ENCODE measurements around the gene PARP9.
A peak's percentile ranks its signal among the peaks of the same experiment; 100 is the strongest.
"Not testable (repeated sequence)": the region's sequence is repeated elsewhere in the genome, so short reads cannot be mapped to it uniquely, and the experiment has no call there.

The PARP9 gene

DNA sequence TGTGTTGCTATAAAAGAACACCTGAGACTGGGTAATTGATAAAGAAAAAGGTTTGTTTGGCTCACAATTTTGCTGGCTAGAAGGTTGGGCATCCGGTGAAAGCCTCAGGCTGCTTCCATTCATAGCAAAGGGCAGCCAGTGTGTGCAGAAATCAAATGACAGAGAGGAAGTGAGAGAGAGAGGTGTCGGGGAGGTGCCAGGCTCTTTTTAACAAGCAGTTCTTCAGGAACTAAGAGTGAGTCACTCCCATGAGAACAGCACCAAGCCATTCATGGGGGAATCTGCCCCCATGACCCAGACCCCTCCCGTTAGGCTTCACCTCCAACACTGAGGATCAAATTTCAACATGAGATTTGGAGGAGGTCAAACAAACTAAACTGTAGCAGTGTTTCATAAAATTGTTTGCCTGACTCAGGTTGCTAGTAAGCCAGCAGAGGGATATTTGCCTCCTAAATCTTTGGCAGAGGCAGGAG lies 8.9 kb upstream of the PARP9 start:
- no peak for FAIRE-seq

DNA sequence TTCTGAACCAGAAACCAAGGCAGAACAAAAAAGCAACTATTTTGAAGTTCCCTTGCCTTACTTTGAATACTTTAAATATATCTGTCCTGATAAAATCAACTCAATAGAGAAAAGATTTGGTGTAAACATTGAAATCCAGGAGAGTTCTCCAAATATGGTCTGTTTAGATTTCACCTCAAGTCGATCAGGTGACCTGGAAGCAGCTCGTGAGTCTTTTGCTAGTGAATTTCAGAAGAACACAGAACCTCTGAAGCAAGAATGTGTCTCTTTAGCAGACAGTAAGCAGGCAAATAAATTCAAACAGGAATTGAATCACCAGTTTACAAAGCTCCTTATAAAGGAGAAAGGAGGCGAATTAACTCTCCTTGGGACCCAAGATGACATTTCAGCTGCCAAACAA lies 4.7 kb upstream of the PARP9 start:
- no peak for FAIRE-seq

DNA sequence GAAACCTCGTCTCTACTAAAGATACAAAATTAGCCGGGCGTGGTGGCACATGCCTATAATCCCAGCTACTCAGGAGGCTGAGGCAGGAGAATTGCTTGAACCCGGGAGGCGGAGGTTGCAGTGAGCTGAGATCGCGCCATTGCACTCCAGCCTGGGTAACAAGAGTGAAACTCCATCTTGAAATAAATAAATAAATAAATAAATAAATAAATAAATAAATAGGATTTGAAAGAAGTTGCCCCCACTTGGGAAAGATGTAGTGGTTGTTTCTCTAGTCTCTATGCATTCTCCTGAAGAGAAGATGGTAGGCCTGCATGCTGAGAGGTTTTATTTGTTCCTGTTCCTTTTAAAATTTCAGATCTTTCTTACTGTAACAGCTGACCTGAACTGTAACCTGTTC lies 4.0 kb upstream of the PARP9 start:
- FAIRE-seq, result not testable (repeated sequence)

DNA sequence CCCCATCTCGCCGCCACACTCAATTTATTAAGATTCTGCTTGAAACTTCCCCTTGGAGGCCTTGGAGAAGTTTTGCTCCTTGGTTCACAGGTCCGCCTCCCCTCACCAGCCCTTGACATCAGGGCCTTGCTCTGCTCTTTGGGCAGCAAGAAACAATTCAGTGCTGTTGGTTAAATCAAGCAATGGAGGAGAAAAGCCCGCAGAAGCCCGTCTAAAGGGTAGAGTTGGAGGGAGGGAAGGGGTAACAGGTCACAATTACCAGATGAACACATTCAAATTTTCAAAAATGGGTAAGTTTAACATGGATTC lies 429 bp downstream of the PARP9 start:
- FAIRE-seq, result no peak

DNA sequence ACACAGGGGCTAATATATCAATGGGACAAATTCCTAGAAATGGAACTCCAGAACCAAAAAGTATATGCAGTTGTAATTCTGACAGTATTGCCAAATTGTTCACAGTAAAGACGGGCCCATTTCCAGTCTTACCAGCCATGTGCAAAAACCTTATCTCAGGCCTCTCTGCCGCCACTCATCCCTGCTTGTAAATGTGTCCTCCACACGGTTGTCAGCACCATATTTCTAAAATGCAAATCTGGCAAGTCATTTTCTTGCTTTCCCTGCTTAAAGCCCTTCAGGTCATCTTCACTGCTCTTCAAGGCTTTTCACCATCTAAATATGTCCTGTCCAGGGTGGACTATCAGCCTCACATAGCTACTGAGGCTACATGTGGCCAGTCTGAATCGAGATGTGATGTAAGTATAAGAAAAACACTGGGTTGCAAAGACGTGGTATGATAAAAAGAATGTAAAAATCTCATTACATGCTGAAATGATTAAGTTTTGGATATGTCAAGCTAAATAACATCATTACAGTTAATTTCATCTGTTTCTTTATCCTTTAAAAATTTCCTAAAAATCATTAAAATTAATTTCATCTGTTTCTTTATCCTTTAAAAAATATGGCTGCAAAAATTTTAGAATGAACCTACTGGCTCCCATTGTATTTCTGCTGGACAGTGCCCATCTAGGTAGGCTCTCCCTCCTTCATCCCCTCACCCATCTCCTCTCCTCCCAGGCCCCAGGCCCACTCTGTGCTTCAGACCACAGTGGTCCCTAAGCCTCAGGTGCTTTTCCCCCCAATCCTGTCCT lies 980 bp downstream of the PARP9 start:
- no peak for FAIRE-seq

DNA sequence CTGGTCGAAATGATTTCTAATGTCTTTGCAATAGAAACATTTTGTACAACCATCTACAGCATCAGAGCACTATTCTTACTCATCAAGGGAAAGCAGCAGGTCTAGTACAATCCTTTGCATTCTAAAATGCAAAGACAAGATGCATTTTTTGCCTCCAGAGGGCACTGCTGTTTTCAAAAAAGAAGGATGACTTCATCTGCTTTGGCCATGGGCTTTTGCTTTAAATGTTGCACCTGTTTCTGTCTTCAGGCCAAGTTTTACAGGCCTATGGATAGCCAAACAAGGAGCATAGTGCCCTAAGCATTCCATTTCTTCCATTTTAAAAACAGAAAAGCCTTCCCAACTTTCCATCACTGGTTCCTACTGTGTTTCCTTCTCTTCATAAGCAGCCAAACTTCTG lies 3.4 kb downstream of the PARP9 start:
- FAIRE-seq, result peak; percentile 89

DNA sequence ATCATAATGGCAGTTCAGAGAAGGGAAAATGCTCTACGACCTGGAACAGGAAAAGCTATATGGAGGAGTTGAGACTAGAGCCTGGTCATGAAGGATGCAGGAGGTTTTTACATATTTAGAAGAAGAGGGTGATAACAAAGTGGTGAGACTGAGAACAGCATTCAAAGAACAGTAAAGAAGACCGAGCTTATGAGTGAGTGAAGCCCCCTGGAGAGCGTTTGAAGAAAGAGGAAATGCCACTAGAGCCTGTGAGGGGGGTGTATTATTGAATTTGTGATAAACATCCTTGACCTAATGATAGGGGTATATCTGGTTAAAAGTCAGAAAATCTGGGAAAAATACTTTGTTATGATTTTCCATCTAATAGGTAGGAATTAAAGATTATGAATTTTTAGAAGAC lies 4.2 kb downstream of the PARP9 start:
- no peak for FAIRE-seq

DNA sequence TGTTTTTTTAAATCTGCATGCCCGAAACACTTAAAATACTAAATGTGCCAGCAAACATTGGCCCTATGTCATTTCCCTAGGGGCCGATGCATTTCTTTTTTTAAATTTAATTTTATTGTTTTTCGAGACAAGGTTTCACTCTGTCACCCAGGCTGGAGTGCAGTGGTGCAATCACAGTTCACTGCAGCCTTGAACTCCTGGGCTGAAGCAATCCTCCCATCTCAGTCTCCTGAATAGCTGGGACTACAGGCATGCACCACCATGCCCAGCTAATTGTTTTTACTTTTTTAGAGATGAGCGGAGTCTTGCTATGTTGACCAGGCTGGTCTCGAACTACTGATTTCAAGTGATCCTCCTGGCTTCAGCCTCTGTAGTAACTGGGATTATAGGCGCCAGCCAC lies 5.5 kb downstream of the PARP9 start:
- FAIRE-seq, result no peak

DNA sequence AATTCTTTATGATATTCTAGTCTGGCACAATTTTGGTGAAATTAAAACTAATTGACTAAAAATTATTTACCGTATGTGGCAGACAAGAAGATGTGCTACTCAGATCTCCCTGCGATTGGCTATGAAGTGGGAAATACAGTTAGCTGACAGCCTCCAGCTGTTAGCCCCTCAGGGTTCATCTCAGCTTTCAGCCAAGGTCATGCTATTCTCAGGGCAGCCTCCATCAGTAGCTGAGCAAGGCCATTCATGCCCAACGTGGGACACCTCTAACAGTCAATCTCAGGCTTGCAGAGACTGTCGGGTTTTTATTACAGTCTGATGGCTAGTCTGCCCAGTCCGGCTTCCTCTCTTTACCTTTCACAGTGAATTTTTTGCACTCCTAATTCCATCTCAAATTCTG lies 6.7 kb downstream of the PARP9 start:
- FAIRE-seq, result no peak

DNA sequence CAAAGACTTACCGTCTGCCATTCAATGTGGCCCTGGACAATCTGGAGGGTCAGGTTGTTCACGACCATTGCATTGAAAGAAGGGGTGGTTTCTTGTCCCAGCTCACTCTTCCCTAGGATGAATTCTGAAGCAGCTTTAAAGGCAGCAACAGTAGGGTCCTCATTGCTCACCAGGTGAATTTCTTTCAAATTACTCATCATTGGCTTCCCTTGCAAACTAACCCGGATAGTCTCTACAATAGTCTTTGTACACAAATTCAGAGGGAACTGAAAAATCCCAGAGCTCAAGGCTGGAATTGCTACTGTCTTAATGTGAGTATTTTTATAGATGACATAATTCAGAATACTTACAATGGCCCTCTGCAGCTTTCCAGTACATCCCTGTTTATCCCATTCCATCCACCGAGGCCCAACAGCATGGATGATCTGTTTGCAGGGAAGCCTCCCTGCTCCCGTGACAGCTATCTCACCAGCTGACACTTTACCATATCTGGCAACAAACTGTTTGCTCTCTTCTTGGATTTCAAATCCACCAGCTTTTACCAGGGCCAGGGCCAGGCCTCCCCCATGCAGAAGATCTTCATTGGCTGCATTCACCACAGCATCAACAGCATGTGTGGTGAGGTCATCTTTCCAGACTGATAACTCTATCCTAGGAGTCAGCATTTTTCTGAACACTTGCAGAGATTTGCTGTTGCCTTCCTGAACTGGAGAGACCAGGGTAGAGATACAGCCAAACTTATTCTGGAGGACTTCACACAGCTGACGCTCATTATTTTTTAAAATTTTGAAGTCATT lies 8.6 kb downstream of the PARP9 start:
- no peak for FAIRE-seq

DNA sequence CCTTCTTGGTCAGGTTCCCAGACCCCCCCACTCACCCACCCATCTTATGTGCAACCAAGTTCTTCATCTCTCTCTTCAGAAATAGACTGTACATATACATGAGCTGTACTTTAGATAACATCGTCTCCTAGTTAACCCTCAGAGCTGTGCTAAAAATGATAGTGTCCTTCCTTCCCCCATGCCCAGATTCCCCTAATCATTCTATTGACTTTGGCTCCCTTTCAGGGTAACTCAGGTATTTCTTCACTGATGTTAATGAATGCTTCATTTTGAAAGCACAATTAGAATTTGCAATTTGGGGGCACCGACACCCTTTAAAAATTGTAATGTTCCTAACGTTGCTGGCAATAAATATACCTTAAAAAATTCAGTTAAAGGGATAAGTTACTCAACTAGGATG lies 10.9 kb downstream of the PARP9 start:
- no peak for FAIRE-seq

DNA sequence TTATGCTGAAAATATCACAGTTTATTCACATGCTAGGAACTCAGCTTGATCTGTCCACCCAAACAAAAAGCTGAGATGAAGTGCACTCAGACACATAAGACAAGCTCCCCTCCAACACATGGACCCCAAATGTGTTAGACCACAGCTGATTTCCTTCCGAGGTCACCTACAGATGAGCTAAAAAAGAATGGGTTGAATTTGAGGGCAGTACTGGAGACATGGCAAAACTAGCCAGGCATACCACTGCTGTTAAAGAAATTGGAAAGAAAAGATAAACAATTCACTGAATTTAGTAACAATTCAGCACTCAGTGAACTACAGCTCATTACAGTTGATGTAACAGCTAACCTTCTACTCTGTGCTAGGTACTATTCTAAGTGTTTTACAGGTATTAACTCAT lies 15.5 kb downstream of the PARP9 start:
- no peak for FAIRE-seq

DNA sequence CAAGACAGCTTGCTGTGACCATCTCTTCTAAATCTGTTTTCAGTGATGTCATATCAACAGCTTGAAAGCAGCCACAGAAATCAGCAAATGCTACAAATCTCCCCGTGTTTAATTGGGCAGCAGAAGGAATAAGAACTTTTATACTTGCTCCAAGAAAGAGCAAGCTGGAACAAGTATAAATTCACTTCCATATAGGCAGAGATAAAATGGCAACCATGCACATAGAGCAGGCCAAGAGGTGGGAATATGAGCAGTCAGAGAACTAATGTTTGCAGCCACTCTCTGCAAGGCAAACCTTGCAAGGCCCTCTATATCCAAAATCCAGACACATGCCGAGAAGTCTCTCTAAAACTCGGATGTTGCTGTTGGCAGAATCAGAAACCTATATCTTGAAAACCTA lies 16.0 kb downstream of the PARP9 start:
- FAIRE-seq, result no peak

DNA sequence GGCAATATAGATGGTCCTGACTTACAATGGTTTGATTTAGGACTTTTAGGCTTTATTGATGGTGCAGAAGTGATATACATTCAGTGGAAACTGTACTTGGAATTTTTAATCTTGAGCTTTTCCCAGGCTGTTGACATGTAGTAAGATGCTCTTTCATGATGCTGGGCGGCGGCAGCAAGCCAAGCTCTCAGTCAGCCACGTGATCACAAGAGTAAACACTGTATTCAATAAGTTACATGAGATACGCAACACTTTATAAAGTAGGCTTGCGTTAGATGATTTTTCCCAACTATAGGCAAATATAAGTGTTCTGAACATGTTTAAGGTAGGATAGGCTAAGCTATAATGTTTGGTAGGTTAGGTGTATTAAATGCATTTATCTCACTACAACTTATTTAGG lies 17.9 kb downstream of the PARP9 start:
- no peak for FAIRE-seq

DNA sequence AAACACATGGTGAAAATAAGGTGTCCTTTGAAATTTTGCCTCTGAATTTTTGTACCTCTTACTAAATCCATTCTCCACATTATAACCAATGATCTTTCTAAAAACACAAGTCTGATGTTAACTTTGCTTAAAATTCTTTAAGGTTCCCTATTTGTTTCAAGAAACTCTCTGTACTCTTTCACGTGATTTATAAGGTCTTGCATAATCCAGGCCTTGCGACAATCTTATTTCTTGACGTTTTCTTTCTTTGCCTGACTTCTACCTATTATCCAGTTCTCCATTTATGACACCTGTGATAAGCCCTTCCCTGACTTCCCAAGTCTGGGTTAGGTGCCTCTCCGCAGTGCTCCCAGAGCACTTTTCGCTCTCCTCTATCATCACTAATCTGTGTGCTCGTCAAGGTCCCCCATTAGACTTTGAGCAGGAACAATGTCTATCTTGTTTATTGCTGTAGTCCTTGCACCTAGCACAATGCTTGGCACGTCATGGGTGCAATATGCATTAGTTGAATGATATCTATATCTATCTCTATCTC lies 25.1 kb downstream of the PARP9 start:
- no peak for FAIRE-seq

DNA sequence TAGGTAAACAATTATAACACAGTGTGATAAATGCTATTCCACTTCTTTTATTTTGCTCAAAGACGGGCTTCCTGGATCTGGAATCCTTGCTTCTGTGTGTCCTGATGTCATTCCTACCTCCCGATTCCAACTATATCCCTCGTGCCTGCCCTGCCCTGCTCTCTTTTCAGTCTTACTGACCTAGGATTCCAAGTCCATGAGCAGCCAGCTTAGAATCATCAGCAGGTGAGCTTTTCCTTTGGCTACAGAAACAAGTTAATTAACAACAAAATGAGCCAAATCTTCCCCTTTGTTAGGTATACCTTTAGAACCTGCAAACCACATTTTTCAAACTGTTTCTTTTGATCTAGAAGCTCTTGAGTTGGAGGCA lies 27.5 kb downstream of the PARP9 start:
- no peak for FAIRE-seq

DNA sequence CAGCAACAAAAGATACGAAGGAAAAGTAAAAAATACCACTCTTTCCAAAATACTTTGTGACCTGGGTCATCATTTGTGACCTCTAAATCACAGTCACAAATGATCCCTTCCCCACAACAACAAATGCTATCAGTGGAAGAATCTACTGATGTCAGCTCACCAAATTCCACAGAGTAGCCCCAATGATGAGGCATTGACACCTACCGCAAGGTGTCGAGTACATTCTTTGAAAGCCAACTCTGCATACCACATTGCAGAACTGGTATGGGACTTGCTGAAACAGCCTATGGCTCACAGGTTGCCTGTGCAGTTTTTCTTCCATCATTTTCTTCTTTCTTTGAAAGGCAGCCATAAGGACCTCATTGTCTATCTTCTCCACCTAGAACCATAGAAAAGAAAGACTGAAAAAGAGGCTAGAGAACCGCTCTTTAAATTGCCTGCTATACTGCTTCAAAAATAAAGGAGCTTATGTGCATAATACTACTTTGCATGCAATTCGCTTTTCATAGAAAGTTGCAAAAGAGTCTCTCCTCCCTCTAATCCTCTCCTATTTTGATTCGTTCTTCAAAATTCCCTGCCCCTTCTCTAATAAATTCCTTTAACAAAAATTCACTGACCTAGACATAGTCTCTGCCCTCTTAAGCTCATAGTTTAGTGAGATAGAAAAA lies 28.0 kb downstream of the PARP9 start:
- FAIRE-seq, result no peak

DNA sequence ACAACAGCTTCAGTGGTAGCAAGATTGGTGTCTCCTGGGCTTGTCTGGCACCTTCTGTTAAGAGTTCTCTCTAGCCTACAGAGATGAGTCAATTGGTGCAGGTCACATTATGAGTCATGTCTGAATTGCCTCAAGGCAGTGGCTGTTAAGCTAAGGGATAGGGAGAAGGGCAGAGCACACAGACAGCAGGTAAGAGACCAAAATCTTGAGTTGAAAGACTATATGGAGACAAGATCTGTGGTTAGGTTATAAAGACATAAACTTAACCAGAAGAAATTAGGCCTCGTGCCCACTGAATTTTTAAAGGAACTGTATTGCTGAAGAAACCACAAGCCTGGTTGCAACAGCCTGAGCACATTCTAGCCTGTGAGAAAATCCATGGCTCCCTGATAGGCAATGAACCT lies 30.2 kb downstream of the PARP9 start:
- no peak for FAIRE-seq

DNA sequence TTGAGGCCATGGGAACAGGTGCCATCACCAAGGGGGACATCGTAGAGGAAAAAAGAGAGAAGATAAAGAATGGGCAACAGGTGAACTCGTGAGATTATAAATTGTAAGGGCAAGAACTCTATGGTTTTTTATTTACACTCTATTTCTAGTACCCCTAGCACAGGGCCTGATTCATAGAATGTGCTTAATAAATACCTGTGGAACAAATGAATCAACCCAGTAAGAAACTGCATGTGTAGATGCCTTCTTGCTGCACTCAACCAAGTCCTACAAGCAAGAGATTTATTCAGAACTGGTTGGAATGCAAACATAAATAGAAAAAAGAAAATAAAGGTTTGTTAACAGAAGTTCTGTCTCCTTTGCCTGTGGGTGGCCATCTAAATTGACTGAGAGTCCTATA lies 30.6 kb downstream of the PARP9 start:
- FAIRE-seq, result no peak

DNA sequence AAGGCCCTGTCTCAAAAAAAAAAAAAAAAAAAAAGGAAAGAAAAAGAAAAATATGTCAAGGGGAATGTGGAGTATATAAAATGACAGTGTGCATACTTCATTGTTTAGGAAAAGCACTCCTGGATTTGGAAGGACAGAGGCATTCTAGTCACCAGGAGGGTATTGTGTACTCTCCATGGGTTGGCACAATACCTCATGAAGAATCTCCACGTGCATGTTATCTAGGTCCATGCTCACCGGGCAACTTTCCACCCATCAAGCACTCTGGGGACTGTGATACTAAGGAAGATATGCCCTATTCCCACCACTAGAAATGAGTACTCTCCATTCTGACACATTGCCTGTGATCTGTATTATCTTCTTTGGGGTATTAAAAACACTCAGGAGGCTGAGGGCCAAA lies 33.9 kb downstream of the PARP9 start:
- no peak for FAIRE-seq

DNA sequence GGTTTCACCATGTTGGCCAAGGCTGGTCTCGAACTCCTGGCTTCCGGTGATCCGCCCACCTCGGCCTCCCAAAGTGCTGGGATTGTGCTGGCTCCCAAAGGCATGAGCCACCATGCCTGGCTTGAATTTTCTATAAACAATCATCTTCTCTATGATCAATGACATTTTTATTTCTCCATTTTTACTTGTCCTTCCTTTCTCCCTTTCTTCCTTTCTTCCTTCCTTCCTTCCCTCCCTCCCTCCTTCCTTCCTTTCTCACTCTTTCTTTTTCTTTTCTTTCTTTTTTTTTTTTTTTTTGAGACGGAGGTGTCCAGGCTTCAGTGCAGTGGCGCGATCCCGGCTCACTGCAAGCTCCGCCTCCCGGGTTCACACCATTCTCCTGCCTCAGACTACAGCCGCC lies 40.8 kb downstream of the PARP9 start:
- no peak for FAIRE-seq

DNA sequence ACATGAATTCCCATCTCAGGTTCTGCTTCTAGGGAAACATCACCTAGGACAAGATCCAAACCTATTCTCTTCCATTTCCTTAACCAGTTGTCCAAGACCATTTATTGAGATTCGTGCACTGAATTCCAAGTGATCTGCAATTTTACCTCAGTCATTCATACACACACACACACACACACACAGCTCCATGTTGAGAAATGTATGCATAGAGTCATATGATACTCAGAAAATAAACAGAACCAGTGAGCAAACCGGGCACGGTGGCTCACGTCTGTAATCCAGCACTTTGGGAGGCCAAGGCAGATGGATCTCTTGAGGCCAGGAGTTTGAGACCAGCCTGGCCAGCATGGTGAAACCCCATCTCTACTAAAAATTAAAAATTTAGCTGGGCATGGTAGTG lies 43.2 kb downstream of the PARP9 start:
- no peak for FAIRE-seq

DNA sequence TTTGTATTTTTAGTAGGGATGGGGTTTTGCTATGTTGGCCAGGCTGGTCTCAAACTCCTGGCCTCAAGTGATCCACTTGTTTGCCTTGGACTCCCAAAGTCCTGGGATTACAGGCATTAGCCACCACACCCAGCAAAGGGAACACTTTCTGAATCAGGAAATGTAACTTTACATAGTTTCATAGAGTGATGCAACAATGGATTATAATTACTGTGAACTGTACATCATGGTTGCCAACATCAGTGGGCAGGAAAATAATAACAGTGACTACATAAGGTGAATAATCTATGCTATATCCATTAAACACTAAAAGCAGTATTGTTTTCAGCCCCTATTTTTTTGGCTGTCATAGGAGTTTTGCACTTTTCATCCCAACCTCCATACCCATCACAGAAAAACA lies 44.4 kb downstream of the PARP9 start:
- no peak for FAIRE-seq

DNA sequence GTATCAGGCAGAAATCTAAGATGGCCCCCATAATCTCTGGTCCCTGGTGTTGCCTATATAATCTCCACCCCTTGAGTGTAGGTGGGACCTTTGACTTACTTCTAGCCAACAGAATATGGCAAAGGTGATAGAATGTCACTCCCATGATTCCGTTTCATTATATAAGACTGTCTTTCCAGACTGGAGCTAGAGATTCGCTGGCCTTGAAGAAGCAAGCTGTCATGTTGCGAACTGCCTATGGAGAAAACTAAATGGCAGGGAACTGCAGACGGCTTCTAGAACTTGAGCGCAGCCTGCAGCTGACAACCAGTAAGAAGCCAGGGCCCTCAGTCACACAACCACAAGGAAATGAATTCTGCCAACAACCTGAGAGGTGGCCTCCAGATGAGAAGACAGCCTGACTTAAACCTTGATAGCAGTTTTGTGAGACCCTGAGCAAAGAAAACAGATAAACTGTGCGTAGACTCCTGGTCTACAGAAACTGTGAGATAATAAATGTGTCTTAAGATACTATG lies 47.2 kb downstream of the PARP9 start:
- no peak for FAIRE-seq
